Adrenal gland (tissue), 12 donors: Measurements from ENCODE around the gene IGFN1. TPM values are rescaled to one million over a fixed set of nuclear protein-coding genes. Genes with fewer than 3 reads are reported as not detected.

Experiments used
- DNase-seq, 7 donors: peaks; one replicate each; pipeline ENCODE4 v3.0.0-alpha.2; 2019 to 2020
- H3K27ac ChIP-seq, 5 donors: fragments of 200-600 bp; sonication (generic) in 4 of 5; 1 replicate in 3 of 5; 2 replicates in 2 of 5; pipeline versions ENCODE4 v1.5.1 to v1.8.0; 2016 to 2020; ENCODE audit warnings: mild to moderate bottlenecking in 1 of 5
- H3K27me3 ChIP-seq: fragments of 200-600 bp; 2 replicates; pipeline ENCODE4 v1.8.0; 2021
- H3K36me3 ChIP-seq, 2 donors: fragments of 200-600 bp; replicated peaks in 1 of 2; 1 replicate in 1 of 2; 2 replicates in 1 of 2; pipeline versions ENCODE4 v1.5.1 to v1.8.0; 2018 to 2022
- H3K4me1 ChIP-seq, 2 donors: fragments of 200-600 bp; replicated peaks in 1 of 2; 1 replicate in 1 of 2; 2 replicates in 1 of 2; pipeline versions ENCODE4 v1.5.1 to v1.8.0; 2018 to 2021
- H3K4me3 ChIP-seq, 4 donors: fragments of 200-600 bp; sonication (generic) in 3 of 4; one replicate each; pipeline ENCODE4 v1.5.1; 2016 to 2018
- H3K9me3 ChIP-seq, 3 donors: fragments of 200-600 bp; sonication (generic) in 1 of 3; replicated peaks in 1 of 3; 1 replicate in 2 of 3; 2 replicates in 1 of 3; pipeline versions ENCODE4 v1.5.1 to v1.8.0; 2016 to 2021
- POLR2A ChIP-seq, 2 donors: fragments of 450-650 bp; IDR thresholded peaks; one replicate each; pipeline ENCODE4 v1.6.1; 2017; ENCODE audit warnings: antibody characterized with exemption in 2 of 2, mild to moderate bottlenecking in 2 of 2, moderate library complexity in 1 of 2
- WGBS, 4 donors: extraction: QIAGEN DNeasy Blood & Tissue Kit in 2 of 4; methylation state at CpG; one replicate each; pipeline versions ENCODE4 v1.1.5 to v1.1.7; 2013 to 2017; 5-methylcytosine and 5-hydroxymethylcytosine counted together
- intact Hi-C, 2 donors: fragments of 100-400 bp; cut with DNase I; formaldehyde crosslinking; loops; one replicate each; pipeline versions ENCODE4 v1.14.1 to v1.15.0; 2022 to 2023
- polyA plus RNA-seq, 3 donors: library from polyadenylated mRNA; stranded (reverse); fragments of 200-250 nt in 2 of 3; fragments of 350-450 nt in 1 of 3; fragmentation: Illumina TruSeq in 1 of 3; extraction: RNeasy Lipid Tissue Mini Kit (QIAGEN cat#74804) in 1 of 3; gene quantifications; one replicate each; pipeline ENCODE4 v1.2.3, GENCODE V29; 2013 to 2014
- total RNA-seq, 9 donors: library from RNA; depleted of rRNA in 4 of 9; stranded (reverse); fragments of >200 nt in 4 of 9; fragments of 120-200 nt in 1 of 9; fragmentation: NEBNext Ultra II Directional in 1 of 9; extraction: Animal tissue kit (Norgen Biotek cat#: 25700) in 1 of 9; gene quantifications; one replicate each; pipeline versions ENCODE4 v1.1.0 to v1.2.4, GENCODE V29; 2013 to 2023
- TF ChIP-seq, protein P1 (sequence below), 6 experiments: fragments of 450-650 bp in 4 of 6; fragments of 200-600 bp in 2 of 6; sonication (generic) in 1 of 6; IDR thresholded peaks; 1 replicate in 5 of 6; 2 replicates in 1 of 6; pipeline versions ENCODE4 v1.5.1 to v1.8.0; 2016 to 2021; ENCODE audit warnings: antibody characterized with exemption in 6 of 6, mild to moderate bottlenecking in 2 of 6, moderate library complexity in 1 of 6
- donor health status: healthy with polysubstance abuse.
- donor health status: Bipolar disorder and iron deficiency.
- donor health status: DM: yes; HTN: yes; CAD: no.
- donor health status: DM: no; HTN: no; CAD: no.
- donor health status: DM: no; HTN: no; CAD: no.
- donor health status: DM: yes; HTN: yes; CAD: no.

The IGFN1 gene
- total and polyA plus RNA-seq, 12 donors: 0.09 to 3.0 (median 0.28) TPM; not detected in 3

DNA sequence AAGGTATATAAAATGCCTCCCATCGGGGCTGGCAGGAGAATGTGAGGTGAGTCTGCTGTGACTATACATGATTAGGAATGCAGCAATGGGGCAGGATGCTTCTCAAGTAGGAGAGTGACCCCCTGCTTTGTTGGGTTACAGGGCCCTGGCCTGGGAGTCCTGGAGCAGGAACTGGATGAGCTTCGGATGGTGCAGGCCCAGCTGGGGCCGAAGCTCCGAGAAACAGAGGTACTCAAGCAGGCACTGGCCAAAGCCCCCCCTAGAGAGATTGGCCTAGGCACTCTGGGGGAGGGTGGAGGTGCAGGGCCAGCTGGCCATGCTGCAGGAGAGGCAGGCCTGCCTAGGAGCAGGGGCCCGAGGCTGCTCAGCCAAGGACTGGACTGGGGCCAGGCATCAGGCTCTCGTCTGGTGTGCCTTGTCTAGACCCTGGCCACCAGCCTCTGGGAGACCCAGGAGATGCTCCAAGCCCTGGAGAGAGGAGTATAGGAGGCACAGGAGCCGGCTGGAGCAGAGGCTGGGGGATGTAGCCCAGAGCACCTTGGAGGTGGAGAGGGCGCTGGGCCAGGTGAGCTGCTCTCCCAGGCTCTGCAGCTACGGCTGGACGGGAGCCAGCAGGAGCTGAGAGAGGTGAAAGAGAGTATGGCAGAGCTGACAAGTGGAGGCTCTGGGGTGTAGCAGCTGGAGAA, 59.8 kb downstream of the IGFN1 start:
- no peak overlapping the region for H3K4me3 ChIP-seq
- H3K9me3 ChIP-seq: no peaks in the 10 kb centered on the region
- H3K4me1 ChIP-seq: no peaks in the 10 kb centered on the region
- peak in 1 of 7 donors; percentile 35 for DNase-seq
- no peaks in the 10 kb centered on the region for H3K27me3 ChIP-seq
- TF ChIP-seq, protein P1, sequence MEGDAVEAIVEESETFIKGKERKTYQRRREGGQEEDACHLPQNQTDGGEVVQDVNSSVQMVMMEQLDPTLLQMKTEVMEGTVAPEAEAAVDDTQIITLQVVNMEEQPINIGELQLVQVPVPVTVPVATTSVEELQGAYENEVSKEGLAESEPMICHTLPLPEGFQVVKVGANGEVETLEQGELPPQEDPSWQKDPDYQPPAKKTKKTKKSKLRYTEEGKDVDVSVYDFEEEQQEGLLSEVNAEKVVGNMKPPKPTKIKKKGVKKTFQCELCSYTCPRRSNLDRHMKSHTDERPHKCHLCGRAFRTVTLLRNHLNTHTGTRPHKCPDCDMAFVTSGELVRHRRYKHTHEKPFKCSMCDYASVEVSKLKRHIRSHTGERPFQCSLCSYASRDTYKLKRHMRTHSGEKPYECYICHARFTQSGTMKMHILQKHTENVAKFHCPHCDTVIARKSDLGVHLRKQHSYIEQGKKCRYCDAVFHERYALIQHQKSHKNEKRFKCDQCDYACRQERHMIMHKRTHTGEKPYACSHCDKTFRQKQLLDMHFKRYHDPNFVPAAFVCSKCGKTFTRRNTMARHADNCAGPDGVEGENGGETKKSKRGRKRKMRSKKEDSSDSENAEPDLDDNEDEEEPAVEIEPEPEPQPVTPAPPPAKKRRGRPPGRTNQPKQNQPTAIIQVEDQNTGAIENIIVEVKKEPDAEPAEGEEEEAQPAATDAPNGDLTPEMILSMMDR (IDR thresholded peaks at IDR 0.05): no peak
- TF ChIP-seq POLR2A (IDR thresholded peaks at IDR 0.05): no peak
- WGBS, 4 donors: 67 to 75% (median 71%) methylated on average over 8 to 10 of the region's 10 CpGs
- no peak overlapping the region for H3K27ac ChIP-seq
- intact Hi-C loops: loop anchor here in 1 of 2 donors (5.0 kb wide), 1 partner anchor 157 kb away; no protein-coding TSS in a partner anchor
- H3K36me3 ChIP-seq: no peaks in the 10 kb centered on the region

DNA sequence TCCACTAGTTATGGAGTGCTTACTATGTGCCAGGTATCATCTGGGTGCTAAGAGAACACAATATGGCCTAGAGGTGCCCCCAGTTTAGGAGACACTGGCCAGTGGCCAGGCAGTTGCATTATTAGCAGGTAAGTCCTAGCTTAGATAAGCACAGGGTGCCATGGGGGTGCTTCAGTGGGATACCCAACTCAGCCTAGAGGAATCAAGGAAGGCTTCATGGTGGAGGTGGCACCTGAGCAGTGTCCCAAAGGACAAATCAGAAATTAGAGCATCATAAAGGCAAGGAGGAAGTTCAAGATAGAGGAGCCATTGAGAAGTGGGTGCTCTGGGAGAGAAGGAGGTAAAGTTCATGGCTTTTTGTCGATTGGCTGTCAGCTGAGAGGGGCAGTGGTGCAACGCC, 60.8 kb downstream of the IGFN1 start:
- peak in 1 of 7 donors; percentile 34 for DNase-seq
- Histone ChIP-seq H3K36me3 (no peaks in the 10 kb centered on the region), H3K4me3 (no peak overlapping the region), H3K9me3 (no peaks in the 10 kb centered on the region), H3K4me1 (no peaks in the 10 kb centered on the region), H3K27ac (no peak overlapping the region), H3K27me3 (no peaks in the 10 kb centered on the region)
- intact Hi-C loops: loop anchor here in 1 of 2 donors (5.0 kb wide), 1 partner anchor 156 kb away; no protein-coding TSS in a partner anchor
- 68 to 86% (median 75%) methylated on average over 2 of the region's 2 CpGs for WGBS, 4 donors
- TF ChIP-seq POLR2A (IDR thresholded peaks at IDR 0.05): no peak
- TF ChIP-seq, protein P1 (IDR thresholded peaks at IDR 0.05): no peak

DNA sequence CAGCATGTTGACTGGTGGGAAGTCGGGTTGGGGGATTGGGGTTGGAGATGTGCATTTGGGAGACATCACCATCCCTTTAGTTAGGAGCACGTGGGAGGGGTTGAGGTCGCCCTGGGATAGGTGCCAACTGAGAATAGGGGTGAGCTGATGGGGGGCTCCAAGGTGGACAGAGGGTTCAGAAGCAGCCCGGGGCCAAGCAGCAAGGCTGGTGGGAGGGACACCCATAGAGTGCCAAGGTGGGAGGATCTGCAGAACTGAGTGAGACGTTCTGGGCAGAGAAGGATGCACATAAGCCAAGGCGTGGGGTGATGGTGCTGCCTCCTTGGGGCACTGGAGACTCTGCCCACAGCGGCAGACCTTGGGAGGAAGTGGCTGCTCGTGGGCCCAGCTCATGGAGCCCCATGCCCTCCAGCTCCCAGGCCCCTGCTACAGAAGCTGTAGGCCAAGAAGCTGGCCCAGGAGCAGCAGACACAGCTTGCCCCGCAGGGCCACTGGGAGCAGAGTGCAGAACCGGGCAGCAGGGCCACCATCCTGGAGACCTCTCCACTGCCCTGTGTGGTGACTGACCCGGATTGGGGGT, 61.3 kb downstream of the IGFN1 start:
- Histone ChIP-seq H3K27ac (no peak overlapping the region), H3K36me3 (no peaks in the 10 kb centered on the region), H3K27me3 (no peaks in the 10 kb centered on the region), H3K9me3 (no peaks in the 10 kb centered on the region), H3K4me3 (no peak overlapping the region), H3K4me1 (no peaks in the 10 kb centered on the region)
- TF ChIP-seq POLR2A (IDR thresholded peaks at IDR 0.05): no peak
- intact Hi-C loops: loop anchor here in 1 of 2 donors (5.0 kb wide), 1 partner anchor 155 kb away; no protein-coding TSS in a partner anchor
- DNase-seq: peak in 1 of 7 donors; percentile 36
- WGBS, 4 donors: 62 to 75% (median 69%) methylated on average over 8 to 11 of the region's 11 CpGs

DNA sequence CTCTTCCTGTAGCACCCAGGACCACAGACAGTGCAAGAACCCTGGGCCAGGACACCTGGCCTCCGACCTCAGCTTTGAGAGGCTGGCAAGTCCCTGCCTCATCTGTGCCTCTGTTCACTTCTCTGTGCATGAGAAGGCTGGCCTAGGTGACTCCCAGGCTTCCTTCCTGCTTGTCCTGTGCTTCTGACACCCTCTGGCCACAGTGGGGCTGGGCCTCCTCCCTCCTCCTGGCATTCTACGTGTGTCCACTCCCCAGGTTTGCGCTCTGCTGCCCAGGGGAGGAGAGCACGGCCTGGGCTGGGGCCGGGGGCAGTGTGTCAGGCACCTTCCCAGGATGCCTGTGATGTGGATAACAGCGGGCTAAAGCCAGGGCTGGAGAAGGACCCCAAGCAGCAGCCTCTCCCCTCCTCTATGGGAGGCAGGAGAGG, 62.3 kb downstream of the IGFN1 start:
- H3K9me3 ChIP-seq: no peaks in the 10 kb centered on the region
- H3K4me1 ChIP-seq: no peaks in the 10 kb centered on the region
- no peaks in the 10 kb centered on the region for H3K36me3 ChIP-seq
- WGBS, 4 donors: 63 to 93% (median 81%) methylated on average over 2 to 6 of the region's 6 CpGs
- no peak overlapping the region for H3K27ac ChIP-seq
- no peak for TF ChIP-seq POLR2A (IDR thresholded peaks at IDR 0.05)
- TF ChIP-seq, protein P1 (IDR thresholded peaks at IDR 0.05): no peak
- intact Hi-C loops: loop anchor here in 1 of 2 donors (5.0 kb wide), 1 partner anchor 154 kb away; no protein-coding TSS in a partner anchor
- no peaks in the 10 kb centered on the region for H3K27me3 ChIP-seq
- DNase-seq: peak in 1 of 7 donors; percentile 28
- no peak overlapping the region for H3K4me3 ChIP-seq
